Activated CD4-positive, CD25-positive, alpha-beta regulatory T cell treated with anti-CD3 and anti-CD28 coated beads, Interleukin-2, amount 50 U/mL, for 72 hours (primary cell): Measurements from ENCODE around the gene USP37.
"Not testable (repeated sequence)": the region's sequence is repeated elsewhere in the genome, so short reads cannot be mapped to it uniquely, and the experiment has no call there.

Source experiments
- DNase-seq: peaks from one replicate; pipeline ENCODE4 v3.0.0; 2021

USP37 gene

GRCh38 chr2:218568190-218569037 is at the start of gene USP37, which contains the start of gene CNOT9:
Gene USP37 (minus strand): TSS chr2:218568351. CDS start chr2:218558653, 9,698 bp downstream.
Gene CNOT9 (plus strand): TSS chr2:218568839. CDS start chr2:218568955, 116 bp downstream.
- peak; percentile 100 for DNase-seq

DNA sequence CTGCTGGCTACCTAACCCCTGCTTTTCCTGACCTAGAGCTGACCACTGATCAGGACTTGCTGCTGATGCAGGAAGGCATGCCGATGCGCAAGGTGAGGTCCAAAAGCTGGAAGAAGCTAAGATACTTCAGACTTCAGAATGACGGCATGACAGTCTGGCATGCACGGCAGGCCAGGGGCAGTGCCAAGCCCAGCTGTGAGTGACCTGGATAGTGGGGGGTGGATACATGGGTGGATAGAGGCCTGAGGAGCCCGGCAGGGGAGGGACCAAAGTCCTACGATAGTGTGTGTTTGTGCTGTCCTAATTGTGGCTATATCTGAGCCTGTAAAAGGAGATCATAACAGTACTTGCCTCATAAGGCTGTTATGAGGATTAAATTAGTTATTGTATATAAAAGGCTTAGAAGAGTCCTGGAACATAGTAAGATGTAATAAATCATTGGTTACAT is 47.7 kb upstream of the USP37 start:
- DNase-seq: no peak

DNA sequence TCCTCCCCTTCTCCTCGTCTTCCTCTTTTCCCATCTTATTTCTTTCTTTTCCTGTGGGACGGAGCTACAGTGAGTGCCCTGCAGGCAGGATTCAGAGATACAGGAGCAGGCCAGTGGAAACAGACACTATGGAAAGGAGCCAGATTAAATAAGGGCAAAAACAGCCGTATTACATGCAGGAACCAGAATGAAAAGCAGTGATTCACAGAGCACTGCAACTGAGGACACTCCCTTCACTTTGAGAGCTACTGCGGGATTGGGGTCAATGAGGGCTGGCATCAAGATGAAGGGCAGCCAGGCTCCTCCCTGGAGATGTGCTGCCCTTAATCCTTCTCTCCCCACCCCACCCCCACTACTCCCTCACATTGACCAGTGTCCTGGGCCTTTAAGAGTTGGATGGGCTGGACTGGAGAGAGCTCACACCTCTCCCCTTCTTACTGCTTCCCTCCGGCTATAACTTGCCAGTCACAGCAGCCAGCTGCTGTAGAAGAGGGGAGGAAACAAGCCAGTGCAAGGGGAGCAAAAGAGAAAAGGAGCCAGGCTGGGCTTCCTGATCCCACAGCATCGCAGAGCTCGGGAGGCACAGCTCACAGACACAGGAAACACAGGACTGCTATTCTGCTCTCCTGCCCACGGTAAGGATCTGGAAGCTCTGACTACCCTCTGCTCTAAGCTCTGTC is 39.4 kb upstream of the USP37 start, which contains the start of gene PLCD4:
Gene PLCD4 (plus strand): TSS at position 464 of the 680 bp plus-strand sequence. CDS start 7,841 bp downstream, outside the sequence.
- no peak for DNase-seq

GRCh38 chr2:218605432-218605831 is 37.3 kb upstream of the USP37 start:
- DNase-seq: no peak

- DNase-seq: no peak
These were observed 17.4 kb upstream of the USP37 start for GRCh38 chr2:218585541-218585940.

GRCh38 chr2:218583983-218584850 is 16.1 kb upstream of the USP37 start:
- DNase-seq: no peak

GRCh38 chr2:218582076-218582475 is 13.9 kb upstream of the USP37 start:
- no peak for DNase-seq

DNA sequence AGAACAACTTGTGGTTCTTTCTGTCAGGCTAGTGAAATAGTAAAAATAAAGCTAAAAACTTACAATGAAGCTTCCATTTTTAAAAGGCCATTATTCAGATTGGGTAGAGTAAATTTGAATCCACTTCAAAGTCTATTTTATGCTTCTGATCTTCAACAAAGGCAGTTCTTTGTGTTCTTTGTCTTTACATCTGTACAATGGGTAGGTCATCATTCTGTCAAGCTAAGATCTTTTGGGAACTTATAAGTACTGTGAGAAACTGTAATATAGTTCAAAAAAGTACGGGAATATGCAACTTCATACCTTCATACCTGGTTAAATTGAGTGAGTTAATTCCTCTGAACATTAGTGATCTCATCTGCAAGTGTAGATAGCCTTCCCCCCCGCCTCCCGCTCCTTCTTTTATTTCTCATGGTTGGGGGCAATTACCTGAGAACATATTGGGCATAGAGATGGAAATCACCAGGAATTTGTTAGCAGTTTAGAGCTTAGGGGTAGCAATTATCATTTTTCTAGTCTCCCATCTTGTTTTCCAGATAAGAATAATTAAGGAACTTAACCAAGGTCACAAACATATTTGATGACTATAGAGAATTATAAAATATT is 10.2 kb upstream of the USP37 start:
- DNase-seq: no peak

DNA sequence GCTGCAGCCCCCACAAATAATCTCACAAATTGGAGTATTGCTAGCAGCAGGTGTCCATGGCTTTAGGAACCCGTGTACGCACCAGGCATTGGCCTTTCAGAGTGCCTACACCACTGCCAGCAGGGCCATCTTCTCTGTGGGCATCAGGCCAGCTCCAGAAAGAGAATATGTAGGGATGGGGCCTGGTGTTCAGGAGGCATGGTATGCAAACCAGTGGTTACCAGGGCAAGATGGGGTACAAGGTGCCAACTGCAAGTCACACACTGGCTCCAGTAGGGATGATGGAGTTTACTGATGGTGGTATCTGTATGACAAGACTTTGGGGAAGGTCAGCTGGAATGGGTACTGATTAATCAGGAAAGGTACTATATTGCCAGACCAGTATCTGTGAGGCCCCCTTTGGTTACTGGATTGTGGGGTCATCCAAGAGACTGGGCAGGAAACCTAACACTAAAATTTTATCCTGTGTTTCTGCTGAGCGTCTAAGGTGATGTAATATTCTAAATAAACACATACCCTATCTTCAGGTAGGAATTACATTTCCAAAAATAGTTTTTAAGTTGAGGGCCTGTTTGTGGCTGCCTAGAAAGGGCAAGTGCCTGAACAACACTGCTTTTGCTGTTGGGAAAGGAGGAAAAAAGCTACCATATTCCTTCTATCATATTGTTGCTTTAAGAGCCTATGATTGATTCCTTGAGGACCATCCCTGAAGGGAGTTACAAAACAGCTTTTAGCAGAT is 9.5 kb upstream of the USP37 start:
- no peak for DNase-seq

DNA sequence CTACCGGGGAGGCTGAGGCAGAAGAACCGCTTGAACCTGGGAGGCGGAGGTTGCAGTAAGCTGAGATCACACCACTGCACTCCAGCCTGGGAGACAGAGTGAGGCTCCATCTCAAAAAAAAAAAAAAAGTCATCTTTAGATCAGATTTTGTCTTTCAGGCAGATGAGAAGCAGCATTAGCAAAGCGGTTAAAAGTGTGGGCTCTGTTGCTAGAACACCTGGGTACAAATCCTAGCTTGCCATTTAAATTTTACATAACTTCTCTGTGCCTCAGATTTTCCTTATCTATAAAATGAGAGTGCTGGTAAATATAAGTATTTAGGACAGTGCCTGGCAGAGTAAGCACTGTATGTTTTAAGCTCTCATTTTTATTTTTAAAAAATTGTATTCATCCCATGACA is 8.7 kb upstream of the USP37 start:
- no peak for DNase-seq

DNA sequence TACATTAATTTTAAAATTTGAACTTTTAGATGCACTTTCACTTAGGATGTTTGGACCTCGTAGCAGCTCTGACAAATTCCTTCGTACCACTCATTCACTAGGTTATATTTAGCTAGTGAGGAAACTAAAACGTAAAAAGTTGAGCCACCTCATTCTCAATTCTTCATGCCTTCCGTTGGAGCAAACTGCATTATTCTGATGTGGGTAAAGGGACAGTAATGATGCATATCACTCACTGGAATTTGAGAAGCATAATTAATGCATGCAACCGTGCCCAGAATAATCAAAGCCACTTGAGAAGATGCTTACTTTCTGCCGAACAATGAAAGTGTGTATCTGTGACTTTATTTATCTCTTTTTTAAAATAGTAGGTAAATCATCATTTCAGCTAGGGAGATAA is 2.7 kb upstream of the USP37 start:
- no peak for DNase-seq

- DNase-seq: no peak
These were observed 1.7 kb upstream of the USP37 start for GRCh38 chr2:218569661-218570500.

- peak; percentile 70 for DNase-seq
These were observed 884 bp upstream of the USP37 start for GRCh38 chr2:218569038-218569431.

DNA sequence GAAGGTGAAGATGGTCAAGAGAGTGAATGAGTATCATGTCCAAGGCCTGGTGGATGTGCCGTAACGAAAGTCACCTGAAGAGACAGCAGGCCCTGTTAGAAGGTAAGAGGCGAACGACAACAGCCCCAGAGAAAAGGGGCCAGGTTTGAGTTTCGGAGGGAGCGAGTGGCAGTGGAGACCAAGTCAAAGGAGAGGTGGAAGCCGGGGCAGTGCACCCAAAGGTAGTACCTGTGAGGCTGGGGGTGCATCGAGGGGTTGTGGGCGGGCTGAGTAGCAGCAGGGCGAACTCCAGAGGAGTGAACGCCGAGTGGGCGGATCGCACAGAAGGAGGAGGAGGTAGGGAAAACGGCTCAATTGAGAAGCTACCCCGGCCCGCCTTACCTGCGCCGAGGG is 358 bp downstream of the USP37 start:
- DNase-seq: no peak

DNA sequence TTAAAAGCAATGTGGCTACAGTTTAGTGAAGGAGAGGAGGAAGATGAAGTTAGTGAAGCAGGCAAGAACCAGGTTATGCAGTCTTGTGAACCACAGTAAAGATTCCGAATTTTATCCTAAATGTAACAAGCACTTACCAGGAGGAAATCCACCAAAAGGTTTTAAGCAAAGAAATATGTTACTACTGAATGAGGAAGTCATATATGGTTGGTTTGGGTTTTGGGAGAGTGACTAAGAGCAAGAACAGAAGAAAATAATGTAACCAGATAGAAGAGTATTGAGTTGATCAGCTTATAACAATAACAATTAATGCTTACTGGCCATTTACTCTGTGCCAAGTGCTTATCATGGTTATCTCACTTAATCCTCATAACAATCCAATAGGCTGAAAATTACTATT is 1.9 kb downstream of the USP37 start:
- DNase-seq: no peak

GRCh38 chr2:218564056-218564455 is 4.1 kb downstream of the USP37 start:
- no peak for DNase-seq

DNA sequence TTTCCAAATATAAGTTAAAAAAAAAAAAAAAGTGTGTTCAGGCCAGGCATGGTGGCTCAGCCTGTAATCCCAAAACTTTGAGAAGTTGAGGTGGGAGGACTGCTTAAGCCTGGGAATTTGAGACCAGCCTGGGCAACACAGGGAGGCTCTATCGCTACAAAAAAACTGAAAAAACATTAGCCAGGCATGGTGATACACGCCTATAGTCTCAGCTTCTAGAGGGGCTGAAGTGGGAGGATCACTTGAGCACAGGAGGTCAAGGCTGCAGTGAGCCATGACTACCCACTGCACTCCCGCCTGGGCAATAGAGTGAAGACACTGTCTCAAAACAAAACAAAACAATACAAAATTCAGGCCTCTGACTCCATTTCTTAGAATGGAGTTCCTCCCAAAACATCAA is 9.2 kb downstream of the USP37 start:
- no peak for DNase-seq

- no peak for DNase-seq
These were observed 10.2 kb downstream of the USP37 start for GRCh38 chr2:218557941-218558340.

DNA sequence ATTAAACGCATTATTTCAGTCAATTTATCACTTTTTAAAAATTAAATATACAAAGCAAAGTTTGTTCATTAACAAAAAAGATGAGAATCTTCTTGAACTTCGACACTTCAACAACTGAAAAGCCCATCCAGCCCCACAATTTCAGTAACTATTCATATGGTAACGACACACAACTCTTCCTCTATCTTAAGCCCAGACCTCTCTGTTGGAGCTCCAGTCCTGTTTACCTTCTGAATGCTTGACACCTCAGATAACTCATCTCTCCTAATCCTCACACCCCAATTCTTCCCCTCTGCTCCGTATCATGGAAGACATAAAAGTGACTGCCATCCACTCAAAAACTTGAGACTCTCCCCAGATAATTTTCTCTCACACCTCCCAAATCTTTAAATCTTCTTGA is 12.6 kb downstream of the USP37 start:
- no peak for DNase-seq

- DNase-seq: not testable (repeated sequence)
These were observed 13.9 kb downstream of the USP37 start for GRCh38 chr2:218554225-218554624.

GRCh38 chr2:218547978-218548377 is 20.2 kb downstream of the USP37 start:
- no peak for DNase-seq
